Measurements from ENCODE around the gene CACNA2D3.

Gene CACNA2D3

GRCh38 chr3:54713031-54713430 lies 590.7 kb downstream of the CACNA2D3 start:
- DNase-seq = no peak

GRCh38 chr3:54713455-54713854 lies 591.1 kb downstream of the CACNA2D3 start:
- DNase-seq = no peak

GRCh38 chr3:54714035-54714434 lies 591.7 kb downstream of the CACNA2D3 start:
- DNase-seq = no peak

GRCh38 chr3:54717506-54717905 lies 595.2 kb downstream of the CACNA2D3 start:
- no peak for DNase-seq

GRCh38 chr3:54719914-54720313 lies 597.6 kb downstream of the CACNA2D3 start:
- DNase-seq = no peak

- no peak for DNase-seq
These were observed 598.3 kb downstream of the CACNA2D3 start for GRCh38 chr3:54720604-54721003.

GRCh38 chr3:54731732-54732445 lies 609.5 kb downstream of the CACNA2D3 start:
- no peak for DNase-seq

GRCh38 chr3:54733106-54734006 lies 611.0 kb downstream of the CACNA2D3 start:
- no peak for DNase-seq

- no peak for DNase-seq
These were observed 614.1 kb downstream of the CACNA2D3 start for GRCh38 chr3:54736459-54736858.

GRCh38 chr3:54743755-54744154 lies 621.4 kb downstream of the CACNA2D3 start:
- DNase-seq = no peak

GRCh38 chr3:54744291-54744690 lies 621.9 kb downstream of the CACNA2D3 start:
- DNase-seq = no peak

GRCh38 chr3:54745843-54746242 lies 623.5 kb downstream of the CACNA2D3 start:
- no peak for DNase-seq

GRCh38 chr3:54746722-54747121 lies 624.4 kb downstream of the CACNA2D3 start:
- no peak for DNase-seq

GRCh38 chr3:54755756-54756155 lies 633.4 kb downstream of the CACNA2D3 start:
- no peak for DNase-seq

GRCh38 chr3:54756330-54756731 lies 634.0 kb downstream of the CACNA2D3 start:
- no peak for DNase-seq

GRCh38 chr3:54758461-54758860 lies 636.1 kb downstream of the CACNA2D3 start:
- DNase-seq = no peak

GRCh38 chr3:54759166-54759565 lies 636.8 kb downstream of the CACNA2D3 start:
- no peak for DNase-seq

GRCh38 chr3:54760201-54760600 lies 637.8 kb downstream of the CACNA2D3 start:
- no peak for DNase-seq

- no peak for DNase-seq
These were observed 639.3 kb downstream of the CACNA2D3 start for GRCh38 chr3:54761637-54762036.

GRCh38 chr3:54764911-54765310 lies 642.6 kb downstream of the CACNA2D3 start:
- DNase-seq = no peak

GRCh38 chr3:54771050-54771449 lies 648.7 kb downstream of the CACNA2D3 start:
- no peak for DNase-seq

GRCh38 chr3:54772051-54772450 lies 649.7 kb downstream of the CACNA2D3 start:
- DNase-seq = no peak

- DNase-seq = no peak
These were observed 650.4 kb downstream of the CACNA2D3 start for GRCh38 chr3:54772746-54773145.

- DNase-seq = no peak
These were observed 650.9 kb downstream of the CACNA2D3 start for GRCh38 chr3:54773271-54773670.
